GM19099 (cell line): Measurements from ENCODE around the gene CTU2.

Experiments
- POLR2A ChIP-seq: IDR thresholded peaks from 3 replicates; pipeline ENCODE4 v1.6.1; 2011; ENCODE audit warnings: low read depth; ENCODE audit not compliant: insufficient read length; ENCODE audit errors: extremely low read depth

The CTU2 gene

GRCh38 chr16:88760424-88761142, 54.3 kb downstream of the CTU2 start:
- no peak for TF ChIP-seq POLR2A

GRCh38 chr16:88761143-88761534, 54.8 kb downstream of the CTU2 start:
- TF ChIP-seq POLR2A, result no peak

GRCh38 chr16:88761830-88762229, 55.5 kb downstream of the CTU2 start:
- TF ChIP-seq POLR2A, result no peak

GRCh38 chr16:88762258-88762870, 56.1 kb downstream of the CTU2 start:
- TF ChIP-seq POLR2A, result no peak

GRCh38 chr16:88762941-88763340, 56.6 kb downstream of the CTU2 start:
- TF ChIP-seq POLR2A, result no peak

- TF ChIP-seq POLR2A, result no peak
Observed at GRCh38 chr16:88763502-88764053, 57.3 kb downstream of the CTU2 start.

- TF ChIP-seq POLR2A, result no peak
Observed at GRCh38 chr16:88764080-88764479, 57.8 kb downstream of the CTU2 start.

GRCh38 chr16:88764913-88765349, 58.6 kb downstream of the CTU2 start:
- TF ChIP-seq POLR2A, result no peak
